Endothelial cell of umbilical vein (primary cell): ENCODE data around the gene PALM. TPM values are rescaled to one million over a fixed set of nuclear protein-coding genes. Genes with fewer than 3 reads are reported as not detected.

Experiments
- BruUV-seq: library from RNA; stranded (reverse); fragments of 400-500 nt; replicated peaks from 2 replicates; lab custom pipeline; 2021; lab: Mats Ljungman, UMichigan
- CTCF ChIA-PET: fragments of 300-600, 350-600 bp; sonication (Branson Sonifier 250); formaldehyde crosslinking; loops from one replicate; lab custom pipeline; 2021; ENCODE audit warnings: antibody characterized with exemption, inconsistent platforms; lab: Charles Lee
- POLR2A ChIA-PET: fragments of 300-600, 350-600 bp; sonication (Branson Sonifier 250); formaldehyde crosslinking; loops from one replicate; lab custom pipeline; 2021; ENCODE audit warnings: antibody characterized with exemption, inconsistent platforms; lab: Charles Lee
- DNase-seq: peaks from one replicate; pipeline ENCODE4 v3.0.0-alpha.2; 2011; ENCODE audit warnings: low read depth, low spot score
- FAIRE-seq: peaks from 2 replicates; lab custom pipeline; 2011; peaks lifted over from hg19 to GRCh38; lab: Jason Lieb, UNC
- H2AFZ ChIP-seq: 2 replicates; pipeline ENCODE4 v1.6.0; 2012; ENCODE audit warnings: low read depth, low read length, control low read depth, inconsistent platforms
- H3K27ac ChIP-seq: 2 replicates; pipeline ENCODE4 v1.5.1; 2011; ENCODE audit warnings: low read depth, mild to moderate bottlenecking, control low read depth, low read length, moderate library complexity; ENCODE audit not compliant: insufficient read depth
- H3K27me3 ChIP-seq, 2 experiments: 2 replicates each; pipeline versions ENCODE4 v1.6.0 to v1.6.1; 2011; ENCODE audit warnings: low read length in 2 of 2, mixed read lengths in 1 of 2; ENCODE audit not compliant: control insufficient read depth in 2 of 2, insufficient read depth in 2 of 2
- H3K36me3 ChIP-seq, 2 experiments: 2 replicates in 1 of 2; 3 replicates in 1 of 2; pipeline ENCODE4 v1.5.1; 2011; ENCODE audit warnings: low read length in 2 of 2, mild to moderate bottlenecking in 1 of 2, moderate library complexity in 1 of 2; ENCODE audit not compliant: control insufficient read depth in 2 of 2, insufficient read depth in 2 of 2; ENCODE audit errors: extremely low read depth in 1 of 2
- H3K4me1 ChIP-seq: 3 replicates; pipeline ENCODE4 v1.5.1; 2011; ENCODE audit warnings: mild to moderate bottlenecking, low read length; ENCODE audit not compliant: control insufficient read depth, insufficient read depth; ENCODE audit errors: extremely low read depth
- H3K4me2 ChIP-seq: 2 replicates; pipeline ENCODE4 v1.6.1; 2011; ENCODE audit warnings: low read length, control low read depth, mixed read lengths; ENCODE audit not compliant: insufficient read depth
- H3K4me3 ChIP-seq, 3 experiments: fragments of 200-600 bp in 1 of 3; sonication (generic), shearing (Covaris generic) in 1 of 3; replicated peaks in 1 of 3; 2 replicates each; pipeline ENCODE4 v1.5.1; 2011 to 2016; ENCODE audit warnings: control low read depth in 3 of 3, low read length in 3 of 3, mild to moderate bottlenecking in 2 of 3, inconsistent platforms in 1 of 3, low read depth in 1 of 3, moderate library complexity in 1 of 3; ENCODE audit not compliant: insufficient read depth in 1 of 3
- H3K79me2 ChIP-seq: 2 replicates; pipeline ENCODE4 v1.6.0; 2012; ENCODE audit warnings: low read length, inconsistent platforms; ENCODE audit not compliant: control insufficient read depth, insufficient read depth
- H3K9ac ChIP-seq: replicated peaks from 2 replicates; pipeline ENCODE3; 2011; ENCODE audit warnings: low read length, control low read depth; ENCODE audit not compliant: insufficient read depth; ENCODE audit errors: extremely low read depth
- H3K9me1 ChIP-seq: replicated peaks from 3 replicates; pipeline ENCODE4 v1.6.0; 2011; ENCODE audit warnings: mild to moderate bottlenecking, low read length; ENCODE audit not compliant: control insufficient read depth, insufficient read depth; ENCODE audit errors: extremely low read depth
- H3K9me3 ChIP-seq: replicated peaks from 2 replicates; pipeline ENCODE4 v1.5.1; 2012; ENCODE audit warnings: low read length, inconsistent platforms; ENCODE audit not compliant: control insufficient read depth, insufficient read depth
- H4K20me1 ChIP-seq: replicated peaks from 2 replicates; pipeline ENCODE3; 2011; ENCODE audit warnings: mild to moderate bottlenecking, low read length; ENCODE audit not compliant: control insufficient read depth, insufficient read depth; ENCODE audit errors: extremely low read depth
- CTCF ChIP-seq, 2 donors: IDR thresholded peaks; 1 replicate in 1 of 2; 2 replicates in 1 of 2; pipeline ENCODE4 v1.5.1; 2011; ENCODE audit warnings: low read length in 2 of 2, mild to moderate bottlenecking in 2 of 2, moderate library complexity in 2 of 2, control low read depth in 1 of 2, inconsistent platforms in 1 of 2, low read depth in 1 of 2; ENCODE audit not compliant: insufficient read depth in 1 of 2; ENCODE audit errors: extremely low read depth in 1 of 2
- EZH2 ChIP-seq: IDR thresholded peaks from 2 replicates; pipeline ENCODE4 v1.6.1; 2012; ENCODE audit warnings: borderline replicate concordance, low read depth, mild to moderate bottlenecking, moderate library complexity, low read length, inconsistent platforms; ENCODE audit not compliant: severe bottlenecking
- FOS ChIP-seq: IDR thresholded peaks from 2 replicates; pipeline ENCODE4 v1.6.1; 2011; ENCODE audit warnings: mild to moderate bottlenecking, low read length, moderate library complexity, borderline replicate concordance; ENCODE audit not compliant: insufficient read depth
- GATA2 ChIP-seq: IDR thresholded peaks from 2 replicates; pipeline ENCODE4 v1.7.0; 2011; ENCODE audit warnings: low read depth, mild to moderate bottlenecking, moderate library complexity, mixed read lengths, low read length; ENCODE audit not compliant: insufficient read length, insufficient read depth
- JUN ChIP-seq: IDR thresholded peaks from 2 replicates; pipeline ENCODE4 v1.6.1; 2011; ENCODE audit warnings: borderline replicate concordance, low read depth; ENCODE audit not compliant: insufficient read length, insufficient read depth
- MYC ChIP-seq: IDR thresholded peaks from one replicate; pipeline ENCODE4 v1.6.1; 2011; ENCODE audit warnings: mild to moderate bottlenecking, low read depth, low read length
- POLR2AphosphoS5 ChIP-seq: IDR thresholded peaks from 2 replicates; pipeline ENCODE4 v1.6.1; 2012; ENCODE audit warnings: low read depth, mild to moderate bottlenecking, control low read depth, low read length, moderate library complexity; ENCODE audit not compliant: insufficient read depth
- dilution Hi-C: fragments of 300-500 bp; cut with MboI; formaldehyde crosslinking; loops from one replicate; pipeline ENCODE4 v1.15.0; 2019; ENCODE audit warnings: low sequenced_read_pairs; ENCODE audit not compliant: extremely low pct_ligation_motif_present
- intact Hi-C: fragments of 100-400 bp; cut with micrococcal nuclease; formaldehyde crosslinking; loops from one replicate; pipeline ENCODE4 v1.10.0; 2022
- polyA plus RNA-seq, 4 experiments: library from polyadenylated mRNA; depleted of rRNA in 3 of 4; stranded (reverse) in 3 of 4; unstranded in 1 of 4; fragments of >200 nt; gene quantifications; 2 replicates each; pipeline versions ENCODE4 v1.2.1 to v1.2.3, GENCODE V29; 2011 to 2012; ENCODE audit warnings: missing spikeins in 1 of 4
- total RNA-seq: library from RNA; stranded (reverse); gene quantifications from 2 replicates; pipeline ENCODE4 v1.2.3, GENCODE V29; 2021

The PALM gene
- total and polyA plus RNA-seq, 2 donors (not counting 3 experiments of a cell fraction or from before 2014, with no cell fraction given): 3.9 to 31.8 TPM

- Histone ChIP-seq H3K4me3 (no peak overlapping the region), H3K4me1 (no peaks in the 10 kb centered on the region), H4K20me1 (no peaks in the 10 kb centered on the region), H3K36me3 (no peaks in the 10 kb centered on the region), H3K9ac (no peak overlapping the region), H3K79me2 (no peaks in the 10 kb centered on the region), H3K9me1 (no peaks in the 10 kb centered on the region), H3K27me3 (no peaks in the 10 kb centered on the region), H3K4me2 (no peak overlapping the region), H2AFZ (no peak overlapping the region), H3K9me3 (no peaks in the 10 kb centered on the region), H3K27ac (no peak overlapping the region)
- FAIRE-seq (no peak), DNase-seq (no peak)
- intact Hi-C loops: no loop called here
- CTCF ChIA-PET: no interaction called here
- no peak for TF ChIP-seq JUN
- TF ChIP-seq EZH2: no peak
- no peak for TF ChIP-seq POLR2AphosphoS5
- TF ChIP-seq GATA2: no peak
- TF ChIP-seq MYC: no peak
- no peak for TF ChIP-seq FOS
- no peak for TF ChIP-seq CTCF (IDR thresholded peaks at IDR 0.05; ENCODE audit: extremely low read depth in 1 of 2, insufficient read depth in 1 of 2, low read depth in 1 of 2, low read length in 2 of 2)
- dilution Hi-C loops: no loop called here
- POLR2A ChIA-PET: no interaction called here
- no TSS peak for BruUV-seq
Measured at GRCh38 chr19:754530-754929, 45.8 kb downstream of the PALM start.
